BJ (cell line): Measurements from ENCODE around the gene DHCR24. TPM values are rescaled to one million over a fixed set of nuclear protein-coding genes. Genes with fewer than 3 reads are reported as not detected.

ENCODE experiments used
- CTCF ChIA-PET: fragments of 350-600 bp; formaldehyde crosslinking; extraction: SDS; loops from one replicate; lab custom pipeline; 2021; ENCODE audit warnings: antibody characterized with exemption, inconsistent platforms; lab: Yijun Ruan, JAX
- POLR2A ChIA-PET: fragments of 300-600 bp; sonication (Branson Sonifier 250); formaldehyde crosslinking; extraction: SDS; loops from one replicate; lab custom pipeline; 2021; ENCODE audit warnings: antibody characterized with exemption; lab: Charles Lee
- DNase-seq: peaks from one replicate; pipeline ENCODE4 v3.0.0-alpha.2; 2011; ENCODE audit warnings: low read depth
- H3K27me3 ChIP-seq: 2 replicates; pipeline ENCODE4 v1.6.0; 2011; ENCODE audit warnings: low read length; ENCODE audit not compliant: control insufficient read depth, insufficient read depth
- H3K36me3 ChIP-seq: 2 replicates; pipeline ENCODE4 v1.5.1; 2011; ENCODE audit warnings: low read length; ENCODE audit not compliant: control insufficient read depth, insufficient read depth
- H3K4me3 ChIP-seq: 2 replicates; pipeline ENCODE4 v1.5.1; 2011; ENCODE audit warnings: low read depth, mild to moderate bottlenecking, control low read depth, low read length
- polyA plus RNA-seq: library from polyadenylated mRNA; depleted of rRNA; stranded (reverse); fragments of >200 nt; gene quantifications from 2 replicates; pipeline ENCODE4 v1.2.3, GENCODE V29; 2011
- TF ChIP-seq, protein P1 (sequence below): IDR thresholded peaks from 2 replicates; pipeline ENCODE4 v1.5.1; 2011; ENCODE audit warnings: low read depth, mild to moderate bottlenecking, control low read depth, inconsistent platforms, low read length, moderate library complexity; ENCODE audit not compliant: insufficient read depth

DHCR24 gene
- polyA plus RNA-seq, 1 experiment, result 75.0 TPM

- Histone ChIP-seq H3K4me3 (no peak overlapping the region), H3K27me3 (peaks cover 11% of the 10 kb centered on the region), H3K36me3 (no peaks in the 10 kb centered on the region)
- TF ChIP-seq, protein P1, sequence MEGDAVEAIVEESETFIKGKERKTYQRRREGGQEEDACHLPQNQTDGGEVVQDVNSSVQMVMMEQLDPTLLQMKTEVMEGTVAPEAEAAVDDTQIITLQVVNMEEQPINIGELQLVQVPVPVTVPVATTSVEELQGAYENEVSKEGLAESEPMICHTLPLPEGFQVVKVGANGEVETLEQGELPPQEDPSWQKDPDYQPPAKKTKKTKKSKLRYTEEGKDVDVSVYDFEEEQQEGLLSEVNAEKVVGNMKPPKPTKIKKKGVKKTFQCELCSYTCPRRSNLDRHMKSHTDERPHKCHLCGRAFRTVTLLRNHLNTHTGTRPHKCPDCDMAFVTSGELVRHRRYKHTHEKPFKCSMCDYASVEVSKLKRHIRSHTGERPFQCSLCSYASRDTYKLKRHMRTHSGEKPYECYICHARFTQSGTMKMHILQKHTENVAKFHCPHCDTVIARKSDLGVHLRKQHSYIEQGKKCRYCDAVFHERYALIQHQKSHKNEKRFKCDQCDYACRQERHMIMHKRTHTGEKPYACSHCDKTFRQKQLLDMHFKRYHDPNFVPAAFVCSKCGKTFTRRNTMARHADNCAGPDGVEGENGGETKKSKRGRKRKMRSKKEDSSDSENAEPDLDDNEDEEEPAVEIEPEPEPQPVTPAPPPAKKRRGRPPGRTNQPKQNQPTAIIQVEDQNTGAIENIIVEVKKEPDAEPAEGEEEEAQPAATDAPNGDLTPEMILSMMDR, result no peak
- DNase-seq, result no peak
- ChIA-PET CTCF (no interaction called here), POLR2A (no interaction called here)
Measured at GRCh38 chr1:54839824-54840223, 47.2 kb downstream of the DHCR24 start.

DNA sequence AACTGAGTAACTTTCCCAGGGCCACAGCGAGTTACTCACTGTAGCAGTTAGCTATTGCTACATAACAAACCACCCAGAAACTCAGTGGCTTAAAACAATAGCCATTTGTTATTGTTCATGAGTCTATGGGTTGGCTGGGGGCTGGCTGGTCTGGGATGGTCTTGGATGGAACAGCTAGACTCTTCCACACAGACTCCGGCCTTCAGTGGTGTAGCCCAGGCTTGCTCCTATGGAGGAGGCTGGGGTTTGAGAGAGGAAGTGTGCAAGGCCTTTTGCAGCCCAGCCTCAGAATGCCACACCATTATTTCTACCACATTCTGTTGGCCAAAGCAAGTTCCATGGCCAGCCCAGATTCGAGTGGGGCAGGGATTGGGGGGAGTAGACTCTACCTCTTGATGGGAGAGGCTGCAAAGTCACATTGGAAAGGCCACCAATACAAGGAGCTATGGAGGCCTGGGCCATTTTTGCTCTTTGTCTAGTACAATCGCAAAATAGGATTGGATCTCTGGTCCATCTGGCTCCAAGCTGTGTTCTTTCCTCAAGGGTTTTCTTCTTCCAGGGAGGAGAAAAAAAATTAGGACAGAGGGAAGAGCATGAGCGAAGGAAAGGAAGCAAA, 48.3 kb downstream of the DHCR24 start:
- Histone ChIP-seq H3K27me3 (peaks cover 11% of the 10 kb centered on the region), H3K36me3 (no peaks in the 10 kb centered on the region), H3K4me3 (no peak overlapping the region)
- TF ChIP-seq, protein P1, result no peak
- POLR2A ChIA-PET, result no interaction called here
- CTCF ChIA-PET, result interaction anchor here (0.9 to 1.1 kb wide), 2 partner anchors 9 to 12 kb away, joined by 3 read pairs; no protein-coding TSS in a partner anchor
- no peak for DNase-seq

- H3K4me3 ChIP-seq, result no peak overlapping the region
- no peaks in the 10 kb centered on the region for H3K36me3 ChIP-seq
- no peak for DNase-seq
- POLR2A ChIA-PET, result no interaction called here
- CTCF ChIA-PET, result no interaction called here
- TF ChIP-seq, protein P1, result no peak
- H3K27me3 ChIP-seq, result peaks cover 19% of the 10 kb centered on the region
Measured at GRCh38 chr1:54837002-54837853, 49.8 kb downstream of the DHCR24 start.

GRCh38 chr1:54836594-54836993, 50.4 kb downstream of the DHCR24 start:
- no peak for DNase-seq
- TF ChIP-seq, protein P1, result no peak
- CTCF ChIA-PET, result no interaction called here
- Histone ChIP-seq H3K27me3 (peaks cover 19% of the 10 kb centered on the region), H3K36me3 (no peaks in the 10 kb centered on the region), H3K4me3 (no peak overlapping the region)
- POLR2A ChIA-PET, result no interaction called here

GRCh38 chr1:54835970-54836369, 51.0 kb downstream of the DHCR24 start:
- CTCF ChIA-PET, result interaction anchor here (0.6 kb wide), 1 partner anchor 165 kb away, joined by 4 read pairs; no protein-coding TSS in a partner anchor
- POLR2A ChIA-PET, result interaction anchor here (0.5 kb wide), 1 partner anchor 916 kb away, joined by 5 read pairs; no protein-coding TSS in a partner anchor
- TF ChIP-seq, protein P1, result no peak
- Histone ChIP-seq H3K27me3 (peaks cover 19% of the 10 kb centered on the region), H3K4me3 (no peak overlapping the region), H3K36me3 (no peaks in the 10 kb centered on the region)
- DNase-seq, result no peak
